ENCODE data around the gene ESD.
A peak's percentile ranks its signal among the peaks of the same experiment; 100 is the strongest.
"Not testable (repeated sequence)": the region's sequence is repeated elsewhere in the genome, so short reads cannot be mapped to it uniquely, and the experiment has no call there.

The ESD gene

GRCh38 chr13:46783504-46783903 lies 13.5 kb downstream of the ESD start:
- DNase-seq = no peak

GRCh38 chr13:46782691-46783090 lies 14.3 kb downstream of the ESD start:
- no peak for DNase-seq

GRCh38 chr13:46782066-46782465 lies 14.9 kb downstream of the ESD start:
- no peak for DNase-seq

GRCh38 chr13:46778890-46779289 lies 18.1 kb downstream of the ESD start:
- no peak for DNase-seq

GRCh38 chr13:46778095-46778494 lies 18.9 kb downstream of the ESD start:
- no peak for DNase-seq

- DNase-seq = no peak
These were observed 21.4 kb downstream of the ESD start for GRCh38 chr13:46775385-46776107.

GRCh38 chr13:46773541-46773940 lies 23.4 kb downstream of the ESD start:
- no peak for DNase-seq

GRCh38 chr13:46771693-46772092 lies 25.3 kb downstream of the ESD start:
- DNase-seq = no peak

GRCh38 chr13:46769925-46770324 lies 27.0 kb downstream of the ESD start:
- not testable (repeated sequence) for DNase-seq

GRCh38 chr13:46761866-46762265 lies 35.1 kb downstream of the ESD start:
- no peak for DNase-seq

GRCh38 chr13:46761174-46761573 lies 35.8 kb downstream of the ESD start:
- no peak for DNase-seq

- DNase-seq = peak; percentile 70 to 88
These were observed 37.1 kb downstream of the ESD start for GRCh38 chr13:46759846-46760245.

- DNase-seq = no peak
These were observed 39.3 kb downstream of the ESD start for GRCh38 chr13:46757640-46758039.

GRCh38 chr13:46756977-46757376 lies 40.0 kb downstream of the ESD start:
- peak; percentile 45 to 77 for DNase-seq

- DNase-seq = not testable (repeated sequence)
These were observed 41.5 kb downstream of the ESD start for GRCh38 chr13:46755508-46755907.

GRCh38 chr13:46754812-46755211 lies 42.1 kb downstream of the ESD start:
- no peak for DNase-seq

GRCh38 chr13:46753917-46754316 lies 43.0 kb downstream of the ESD start:
- DNase-seq = no peak

GRCh38 chr13:46753137-46753536 lies 43.8 kb downstream of the ESD start:
- DNase-seq = no peak

GRCh38 chr13:46751811-46752635 lies 44.9 kb downstream of the ESD start:
- peak; percentile 76 to 94 for DNase-seq

- no peak for DNase-seq
These were observed 47.0 kb downstream of the ESD start for GRCh38 chr13:46749951-46750350.

GRCh38 chr13:46748300-46748699 lies 48.7 kb downstream of the ESD start:
- DNase-seq = peak in 1 of 2 donors; percentile 32

- DNase-seq = no peak
These were observed 49.7 kb downstream of the ESD start for GRCh38 chr13:46747031-46747820.

GRCh38 chr13:46745706-46746105 lies 51.3 kb downstream of the ESD start:
- no peak for DNase-seq

All from inflammatory macrophage (primary cell).